HG03097 (cell line): ENCODE measurements around the gene LTK.
"Not testable (repeated sequence)": the region's sequence is repeated elsewhere in the genome, so short reads cannot be mapped to it uniquely, and the experiment has no call there.

Experiments
- ATAC-seq: cut with Tn5 transposase; IDR thresholded peaks from one replicate; pipeline ENCODE4 v1.9.1; 2021; ENCODE audit not compliant: unreplicated experiment, low FRiP score

LTK gene

GRCh38 chr15:41482110-41482877, 31.3 kb downstream of the LTK start:
- ATAC-seq, result no peak

- no peak for ATAC-seq
These were observed 33.1 kb downstream of the LTK start for GRCh38 chr15:41480396-41481140.

GRCh38 chr15:41476416-41477048, 37.1 kb downstream of the LTK start:
- no peak for ATAC-seq

- no peak for ATAC-seq
These were observed 38.7 kb downstream of the LTK start for GRCh38 chr15:41474941-41475340.

GRCh38 chr15:41474436-41474835, 39.2 kb downstream of the LTK start:
- no peak for ATAC-seq

GRCh38 chr15:41473418-41473817, 40.2 kb downstream of the LTK start:
- no peak for ATAC-seq

- not testable (repeated sequence) for ATAC-seq
These were observed 44.0 kb downstream of the LTK start for GRCh38 chr15:41469644-41470043.

GRCh38 chr15:41466711-41467110, 46.9 kb downstream of the LTK start:
- no peak for ATAC-seq

GRCh38 chr15:41465822-41466421, 47.7 kb downstream of the LTK start:
- no peak for ATAC-seq

GRCh38 chr15:41464889-41465580, 48.6 kb downstream of the LTK start:
- no peak for ATAC-seq

- no peak for ATAC-seq
These were observed 51.4 kb downstream of the LTK start for GRCh38 chr15:41462084-41462795.
